ENCODE data around the gene TLR9. TPM values are rescaled to one million over a fixed set of nuclear protein-coding genes. Genes with fewer than 3 reads are reported as not detected.

The TLR9 gene
- total and polyA plus RNA-seq, 12 donors, result under 0.01 to 0.61 (median 0.20) TPM; not detected in 5

DNA sequence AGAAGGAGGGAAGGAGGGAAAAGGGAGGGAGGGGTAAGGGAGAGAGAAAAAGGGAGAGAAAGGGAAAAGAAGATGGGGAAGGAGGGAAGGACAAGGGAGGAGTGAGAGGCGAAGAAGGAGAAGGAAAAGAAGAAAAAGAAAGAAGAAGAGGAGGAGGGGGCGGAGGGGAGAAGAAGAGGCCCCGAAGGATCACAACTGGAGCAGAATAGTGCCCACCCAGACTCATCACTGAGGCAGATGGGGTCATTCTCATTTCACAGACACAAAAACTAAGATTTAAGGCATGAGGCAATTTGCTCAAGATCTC lies 30.2 kb downstream of the TLR9 start:
- H3K27me3 ChIP-seq, result no peaks in the 10 kb centered on the region
- no peak for DNase-seq
- intact Hi-C loops (cut with DNase I), result no loop called here
- no peaks in the 10 kb centered on the region for H3K9me3 ChIP-seq (replicated peaks in 1 of 3)
- no peak overlapping the region for H3K4me3 ChIP-seq
- H3K36me3 ChIP-seq (replicated peaks in 1 of 2), result peaks cover 0 to 14% of the 10 kb centered on the region in 2 donors
- H3K4me1 ChIP-seq (replicated peaks in 1 of 2), result peaks cover 46 to 82% of the 10 kb centered on the region in 2 donors
- peak overlapping the region; percentile 62 to 90 (median 80) for H3K27ac ChIP-seq
- TF ChIP-seq, protein P1, sequence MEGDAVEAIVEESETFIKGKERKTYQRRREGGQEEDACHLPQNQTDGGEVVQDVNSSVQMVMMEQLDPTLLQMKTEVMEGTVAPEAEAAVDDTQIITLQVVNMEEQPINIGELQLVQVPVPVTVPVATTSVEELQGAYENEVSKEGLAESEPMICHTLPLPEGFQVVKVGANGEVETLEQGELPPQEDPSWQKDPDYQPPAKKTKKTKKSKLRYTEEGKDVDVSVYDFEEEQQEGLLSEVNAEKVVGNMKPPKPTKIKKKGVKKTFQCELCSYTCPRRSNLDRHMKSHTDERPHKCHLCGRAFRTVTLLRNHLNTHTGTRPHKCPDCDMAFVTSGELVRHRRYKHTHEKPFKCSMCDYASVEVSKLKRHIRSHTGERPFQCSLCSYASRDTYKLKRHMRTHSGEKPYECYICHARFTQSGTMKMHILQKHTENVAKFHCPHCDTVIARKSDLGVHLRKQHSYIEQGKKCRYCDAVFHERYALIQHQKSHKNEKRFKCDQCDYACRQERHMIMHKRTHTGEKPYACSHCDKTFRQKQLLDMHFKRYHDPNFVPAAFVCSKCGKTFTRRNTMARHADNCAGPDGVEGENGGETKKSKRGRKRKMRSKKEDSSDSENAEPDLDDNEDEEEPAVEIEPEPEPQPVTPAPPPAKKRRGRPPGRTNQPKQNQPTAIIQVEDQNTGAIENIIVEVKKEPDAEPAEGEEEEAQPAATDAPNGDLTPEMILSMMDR (IDR thresholded peaks at IDR 0.05), result no peak
- no peak for TF ChIP-seq POLR2A (IDR thresholded peaks at IDR 0.05)
- 59 to 88% (median 69%) methylated on average over 3 of the region's 3 CpGs for WGBS, 4 donors

DNA sequence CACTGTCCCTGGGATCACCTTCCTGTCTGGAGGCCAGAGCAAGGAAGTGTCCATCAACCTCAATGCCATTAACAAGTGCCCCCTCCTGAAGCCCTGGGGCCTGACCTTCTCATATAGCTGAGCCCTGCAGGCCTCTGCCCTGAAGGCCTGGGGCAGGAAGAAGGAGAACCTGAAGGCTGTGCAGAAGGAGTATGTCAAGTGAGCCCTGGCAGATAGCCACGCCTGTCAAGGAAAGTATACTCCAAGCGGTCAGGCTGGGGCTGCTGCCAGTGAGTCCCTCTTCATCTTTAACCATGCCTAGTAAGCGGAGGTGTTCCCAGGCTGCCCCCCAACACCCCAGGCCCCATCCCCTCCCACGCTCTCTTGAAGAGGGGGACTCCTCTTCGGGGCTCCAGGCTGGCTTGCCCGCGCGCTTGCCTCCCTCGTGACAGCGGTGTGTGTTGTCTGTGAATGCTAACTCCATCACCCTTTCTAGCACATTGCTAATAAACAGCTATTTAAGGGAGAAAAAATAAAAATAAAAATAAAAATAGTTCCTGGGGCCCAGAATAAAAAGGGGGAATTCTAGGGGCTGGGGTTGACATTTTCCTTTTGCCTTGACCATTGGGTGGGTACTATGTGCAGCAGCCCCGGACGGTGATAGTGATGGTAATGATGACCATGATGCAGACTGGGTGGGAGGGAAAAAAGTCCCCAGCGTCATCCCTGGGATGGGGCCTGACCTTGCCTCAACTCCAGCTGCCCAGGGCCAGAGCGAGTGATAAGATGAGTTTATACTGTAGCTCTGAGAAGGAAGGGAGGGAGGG lies 30.8 kb downstream of the TLR9 start:
- 36 to 55% (median 44%) methylated on average over 12 to 14 of the region's 14 CpGs for WGBS, 4 donors
- Histone ChIP-seq H3K4me3 (no peak overlapping the region), H3K9me3 (replicated peaks in 1 of 3) (no peaks in the 10 kb centered on the region), H3K36me3 (replicated peaks in 1 of 2) (peaks cover 0 to 9% of the 10 kb centered on the region in 2 donors), H3K27ac (peak overlapping the region; percentile 62 to 90 (median 80)), H3K27me3 (no peaks in the 10 kb centered on the region), H3K4me1 (replicated peaks in 1 of 2) (peaks cover 52 to 82% of the 10 kb centered on the region in 2 donors)
- peak; percentile 60 to 90 (median 83) for DNase-seq
- intact Hi-C loops (cut with DNase I), result no loop called here
- TF ChIP-seq, protein P1 (IDR thresholded peaks at IDR 0.05), result no peak
- TF ChIP-seq POLR2A (IDR thresholded peaks at IDR 0.05), result peak in 1 of 2 donors; percentile 38

- peaks cover 66 to 86% of the 10 kb centered on the region in 2 donors for H3K4me1 ChIP-seq (replicated peaks in 1 of 2)
- peak; percentile 91 to 98 (median 97) for DNase-seq
- H3K27ac ChIP-seq, result peak overlapping the region in 3 of 5 donors; percentile 62 to 80 (median 75)
- TF ChIP-seq POLR2A (IDR thresholded peaks at IDR 0.05), result no peak
- TF ChIP-seq, protein P1 (IDR thresholded peaks at IDR 0.05), result no peak
- WGBS, 4 donors, result 32 to 61% (median 39%) methylated on average over 7 to 18 of the region's 18 CpGs
- no peaks in the 10 kb centered on the region for H3K36me3 ChIP-seq (replicated peaks in 1 of 2)
- H3K27me3 ChIP-seq, result no peaks in the 10 kb centered on the region
- no peaks in the 10 kb centered on the region for H3K9me3 ChIP-seq (replicated peaks in 1 of 3)
- no peak overlapping the region for H3K4me3 ChIP-seq
- intact Hi-C loops (cut with DNase I), result no loop called here
These were observed 32.4 kb downstream of the TLR9 start for GRCh38 chr3:52193065-52193464.

DNA sequence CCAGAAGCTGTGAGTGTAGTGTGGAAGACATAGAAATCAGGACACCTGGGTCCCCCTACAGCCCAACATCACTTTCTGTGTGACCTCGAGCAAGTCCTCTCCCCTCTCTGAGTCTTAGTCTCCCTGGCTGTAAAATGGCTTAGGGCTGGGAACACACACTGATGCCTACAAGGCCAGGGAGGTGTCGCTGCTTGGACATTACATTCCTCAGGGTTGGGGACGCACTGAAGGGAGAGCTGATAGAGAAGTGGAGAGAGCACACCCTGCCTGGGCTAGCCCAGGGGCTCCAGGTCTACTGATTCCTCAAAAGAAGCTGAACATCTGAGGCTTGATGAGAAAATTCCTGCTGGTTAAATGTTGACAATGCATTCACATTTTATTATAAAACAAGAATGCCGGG lies 33.8 kb downstream of the TLR9 start:
- Histone ChIP-seq H3K27me3 (no peaks in the 10 kb centered on the region), H3K4me1 (replicated peaks in 1 of 2) (peaks cover 61 to 75% of the 10 kb centered on the region in 2 donors), H3K36me3 (replicated peaks in 1 of 2) (no peaks in the 10 kb centered on the region), H3K9me3 (replicated peaks in 1 of 3) (no peaks in the 10 kb centered on the region), H3K27ac (peak overlapping the region in 4 of 5 donors; percentile 9 to 94 (median 80)), H3K4me3 (no peak overlapping the region)
- intact Hi-C loops (cut with DNase I), result no loop called here
- TF ChIP-seq, protein P1 (IDR thresholded peaks at IDR 0.05), result no peak
- no peak for TF ChIP-seq POLR2A (IDR thresholded peaks at IDR 0.05)
- DNase-seq, result peak in 2 of 7 donors; percentile 30 to 61
- 68 to 77% (median 75%) methylated on average over 4 of the region's 4 CpGs for WGBS, 4 donors
